ENCODE results near the gene HTT-AS. TPM values are rescaled to one million over a fixed set of nuclear protein-coding genes. Genes with fewer than 3 reads are reported as not detected.
"Not testable (repeated sequence)": the region's sequence is repeated elsewhere in the genome, so short reads cannot be mapped to it uniquely, and the experiment has no call there.

The HTT-AS gene
- total RNA-seq, 1 donor from 2014 or later = not detected

- no peak for DNase-seq (ENCODE audit: extremely low read depth, low read depth, low spot score)
These were observed 20.1 kb downstream of the HTT-AS start for GRCh38 chr4:3054169-3054759.

- DNase-seq (ENCODE audit: extremely low read depth, low read depth, low spot score) = not testable (repeated sequence)
These were observed 23.0 kb downstream of the HTT-AS start for GRCh38 chr4:3051141-3051897.

- no peak for DNase-seq (ENCODE audit: extremely low read depth, low read depth, low spot score)
These were observed 26.7 kb downstream of the HTT-AS start for GRCh38 chr4:3047464-3048286.

GRCh38 chr4:3046623-3047022, 27.7 kb downstream of the HTT-AS start:
- no peak for DNase-seq (ENCODE audit: extremely low read depth, low read depth, low spot score)

- no peak for DNase-seq (ENCODE audit: extremely low read depth, low read depth, low spot score)
These were observed 28.2 kb downstream of the HTT-AS start for GRCh38 chr4:3046162-3046561.

GRCh38 chr4:3044870-3045819, 29.2 kb downstream of the HTT-AS start:
- DNase-seq (ENCODE audit: extremely low read depth, low read depth, low spot score) = no peak

GRCh38 chr4:3043282-3044020, 30.9 kb downstream of the HTT-AS start:
- DNase-seq (ENCODE audit: extremely low read depth, low read depth, low spot score) = no peak

GRCh38 chr4:3042226-3042625, 32.1 kb downstream of the HTT-AS start:
- no peak for DNase-seq (ENCODE audit: extremely low read depth, low read depth, low spot score)

GRCh38 chr4:3041192-3042142, 32.9 kb downstream of the HTT-AS start:
- DNase-seq (ENCODE audit: extremely low read depth, low read depth, low spot score) = no peak

- no peak for DNase-seq (ENCODE audit: extremely low read depth, low read depth, low spot score)
These were observed 33.7 kb downstream of the HTT-AS start for GRCh38 chr4:3040452-3041191.

- DNase-seq (ENCODE audit: extremely low read depth, low read depth, low spot score) = no peak
These were observed 34.5 kb downstream of the HTT-AS start for GRCh38 chr4:3039706-3040366.

- DNase-seq (ENCODE audit: extremely low read depth, low read depth, low spot score) = no peak
These were observed 36.3 kb downstream of the HTT-AS start for GRCh38 chr4:3037957-3038461.

- DNase-seq (ENCODE audit: extremely low read depth, low read depth, low spot score) = no peak
These were observed 38.0 kb downstream of the HTT-AS start for GRCh38 chr4:3036131-3036952.

GRCh38 chr4:3035674-3036073, 38.7 kb downstream of the HTT-AS start:
- DNase-seq (ENCODE audit: extremely low read depth, low read depth, low spot score) = no peak

GRCh38 chr4:3035249-3035648, 39.1 kb downstream of the HTT-AS start:
- DNase-seq (ENCODE audit: extremely low read depth, low read depth, low spot score) = no peak

GRCh38 chr4:3034231-3034630, 40.1 kb downstream of the HTT-AS start:
- no peak for DNase-seq (ENCODE audit: extremely low read depth, low read depth, low spot score)

Data from glomerular endothelial cell (primary cell).